Left lung (tissue), 10 donors: Measurements from ENCODE around the gene MTHFD1L. TPM values are rescaled to one million over a fixed set of nuclear protein-coding genes. Genes with fewer than 3 reads are reported as not detected.

Experiments
- ATAC-seq: fragments of 200-7000 bp; cut with Tn5 transposase; one replicate; pipeline ENCODE4 v1.9.1; 2020; ENCODE audit warnings: moderate library complexity
- DNase-seq, 4 donors: peaks; one replicate each; pipeline ENCODE4 v3.0.0-alpha.2; 2013 to 2020
- H3K27ac ChIP-seq, 2 donors: fragments of 200-600 bp; sonication (generic) in 1 of 2; one replicate each; pipeline versions ENCODE4 v1.5.0 to v1.8.0; 2020 to 2021
- H3K27me3 ChIP-seq, 2 donors: fragments of 200-600 bp; sonication (generic) in 1 of 2; one replicate each; pipeline versions ENCODE4 v1.5.0 to v1.8.0; 2020 to 2021
- H3K36me3 ChIP-seq, 2 donors: fragments of 200-600 bp; sonication (generic) in 1 of 2; one replicate each; pipeline versions ENCODE4 v1.5.0 to v1.8.0; 2020 to 2021
- H3K4me1 ChIP-seq, 2 donors: fragments of 200-600 bp; one replicate each; pipeline ENCODE4 v1.8.0; 2021
- H3K4me3 ChIP-seq, 2 donors: fragments of 200-600 bp; sonication (generic) in 1 of 2; one replicate each; pipeline versions ENCODE4 v1.5.0 to v1.8.0; 2020 to 2021; ENCODE audit warnings: mild to moderate bottlenecking in 1 of 2
- H3K9me3 ChIP-seq, 2 donors: fragments of 200-600 bp; sonication (generic) in 1 of 2; one replicate each; pipeline versions ENCODE4 v1.5.0 to v1.8.0; 2020 to 2021
- intact Hi-C, 2 donors: fragments of 100-400 bp; cut with DNase I; formaldehyde crosslinking; loops; one replicate each; pipeline versions ENCODE4 v1.11.2 to v1.14.2; 2022
- polyA plus RNA-seq, 6 donors: library from polyadenylated mRNA; unstranded; fragments of 120-200 nt; gene quantifications; one replicate each; pipeline ENCODE4 v1.2.1, GENCODE V29; 2013; ENCODE audit not compliant: insufficient read length in 6 of 6
- total RNA-seq, 2 donors: library from RNA; stranded (reverse); fragmentation: NEBNext Ultra II Directional; extraction: Animal tissue kit (Norgen Biotek cat#: 25700); gene quantifications; one replicate each; pipeline ENCODE4 v1.2.1, GENCODE V29; 2021
- TF ChIP-seq, protein P1 (sequence below), 2 donors: fragments of 200-600 bp; sonication (generic) in 1 of 2; IDR thresholded peaks; one replicate each; pipeline versions ENCODE4 v1.5.0 to v1.8.0; 2021; ENCODE audit warnings: antibody characterized with exemption in 2 of 2
- donor health status: DM: no; HTN: yes; CAD: no.
- donor health status: DM: no; HTN: no; CAD: no.

Gene MTHFD1L
- total and polyA plus RNA-seq, 8 donors: 11.9 to 38.2 (median 16.0) TPM

DNA sequence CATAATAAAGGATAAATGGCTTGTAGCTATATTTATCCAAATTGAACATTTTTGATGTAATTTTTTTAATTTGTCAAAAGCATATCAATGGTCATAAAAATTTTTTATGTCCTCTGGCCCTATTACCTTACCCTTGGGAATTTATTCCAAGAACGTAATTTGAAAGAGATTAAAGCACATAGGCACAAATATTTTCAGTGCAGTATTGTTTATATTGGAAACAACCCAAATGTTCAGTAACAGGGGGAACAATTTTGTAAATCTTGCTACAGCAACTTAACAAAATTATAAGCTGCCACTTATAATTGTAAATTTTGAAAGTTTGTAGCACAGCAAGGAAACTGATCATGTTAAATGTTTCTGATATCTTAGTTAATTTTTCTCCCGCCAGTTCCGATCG, 142.4 kb downstream of the MTHFD1L start:
- H3K4me3 ChIP-seq: no peak overlapping the region
- peaks cover 8 to 23% of the 10 kb centered on the region in 2 donors for H3K4me1 ChIP-seq
- TF ChIP-seq, protein P1, sequence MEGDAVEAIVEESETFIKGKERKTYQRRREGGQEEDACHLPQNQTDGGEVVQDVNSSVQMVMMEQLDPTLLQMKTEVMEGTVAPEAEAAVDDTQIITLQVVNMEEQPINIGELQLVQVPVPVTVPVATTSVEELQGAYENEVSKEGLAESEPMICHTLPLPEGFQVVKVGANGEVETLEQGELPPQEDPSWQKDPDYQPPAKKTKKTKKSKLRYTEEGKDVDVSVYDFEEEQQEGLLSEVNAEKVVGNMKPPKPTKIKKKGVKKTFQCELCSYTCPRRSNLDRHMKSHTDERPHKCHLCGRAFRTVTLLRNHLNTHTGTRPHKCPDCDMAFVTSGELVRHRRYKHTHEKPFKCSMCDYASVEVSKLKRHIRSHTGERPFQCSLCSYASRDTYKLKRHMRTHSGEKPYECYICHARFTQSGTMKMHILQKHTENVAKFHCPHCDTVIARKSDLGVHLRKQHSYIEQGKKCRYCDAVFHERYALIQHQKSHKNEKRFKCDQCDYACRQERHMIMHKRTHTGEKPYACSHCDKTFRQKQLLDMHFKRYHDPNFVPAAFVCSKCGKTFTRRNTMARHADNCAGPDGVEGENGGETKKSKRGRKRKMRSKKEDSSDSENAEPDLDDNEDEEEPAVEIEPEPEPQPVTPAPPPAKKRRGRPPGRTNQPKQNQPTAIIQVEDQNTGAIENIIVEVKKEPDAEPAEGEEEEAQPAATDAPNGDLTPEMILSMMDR (IDR thresholded peaks at IDR 0.05): no peak
- no peaks in the 10 kb centered on the region for H3K27me3 ChIP-seq
- ATAC-seq (no peak), DNase-seq (no peak)
- intact Hi-C loops: loop anchor here in 1 of 2 donors (5.0 to 10.0 kb wide), 2 partner anchors 113 to 314 kb away; no protein-coding TSS in a partner anchor
- no peaks in the 10 kb centered on the region for H3K9me3 ChIP-seq
- no peaks in the 10 kb centered on the region for H3K36me3 ChIP-seq
- no peak overlapping the region for H3K27ac ChIP-seq

DNA sequence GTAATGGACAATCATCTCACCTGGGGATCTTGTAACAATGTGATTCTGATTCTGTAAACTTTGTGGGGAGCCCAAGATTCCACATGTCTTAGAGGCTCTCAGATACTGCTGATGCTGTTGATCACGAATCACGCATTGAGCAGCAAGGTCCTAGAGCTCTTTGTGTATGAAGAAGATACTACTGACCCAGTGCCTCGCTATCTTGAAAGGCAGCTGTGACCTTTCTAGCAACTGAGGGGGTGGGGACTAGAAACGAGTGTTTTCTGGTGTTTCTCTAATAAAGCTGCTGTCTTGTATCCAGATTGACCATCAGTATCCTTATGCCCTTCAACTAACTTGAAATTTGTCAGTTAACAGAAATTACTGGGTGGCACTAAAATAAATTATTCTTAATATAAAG, 142.9 kb downstream of the MTHFD1L start:
- no peak overlapping the region for H3K4me3 ChIP-seq
- no peak for DNase-seq
- peaks cover 8 to 23% of the 10 kb centered on the region in 2 donors for H3K4me1 ChIP-seq
- H3K9me3 ChIP-seq: no peaks in the 10 kb centered on the region
- no peak overlapping the region for H3K27ac ChIP-seq
- no peak for ATAC-seq
- intact Hi-C loops: loop anchor here in 1 of 2 donors (5.0 to 10.0 kb wide), 2 partner anchors 114 to 314 kb away; no protein-coding TSS in a partner anchor
- no peaks in the 10 kb centered on the region for H3K27me3 ChIP-seq
- TF ChIP-seq, protein P1 (IDR thresholded peaks at IDR 0.05): no peak
- no peaks in the 10 kb centered on the region for H3K36me3 ChIP-seq

DNA sequence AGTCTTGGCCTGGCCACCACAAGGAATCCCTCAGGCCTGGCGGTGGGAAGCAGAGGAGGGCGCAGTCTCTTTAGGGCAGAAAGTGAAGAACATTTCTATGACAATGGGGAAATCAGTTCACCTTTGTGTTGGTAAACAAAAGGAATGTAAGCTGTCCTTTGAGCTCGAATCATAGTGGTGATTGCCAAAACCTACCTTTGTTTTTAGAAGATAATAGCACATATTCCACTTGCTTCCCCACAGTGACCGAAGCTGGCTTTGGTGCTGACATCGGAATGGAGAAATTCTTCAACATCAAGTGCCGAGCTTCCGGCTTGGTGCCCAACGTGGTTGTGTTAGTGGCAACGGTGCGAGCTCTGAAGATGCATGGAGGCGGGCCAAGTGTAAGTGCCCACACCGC, 144.1 kb downstream of the MTHFD1L start:
- TF ChIP-seq, protein P1 (IDR thresholded peaks at IDR 0.05): no peak
- H3K27ac ChIP-seq: no peak overlapping the region
- H3K27me3 ChIP-seq: no peaks in the 10 kb centered on the region
- H3K4me1 ChIP-seq: peaks cover 6 to 19% of the 10 kb centered on the region in 2 donors
- intact Hi-C loops: loop anchor here in 1 of 2 donors (5.0 to 10.0 kb wide), 2 partner anchors 115 to 313 kb away; no protein-coding TSS in a partner anchor
- H3K36me3 ChIP-seq: no peaks in the 10 kb centered on the region
- ATAC-seq: no peak
- H3K4me3 ChIP-seq: no peak overlapping the region
- H3K9me3 ChIP-seq: no peaks in the 10 kb centered on the region
- DNase-seq: no peak

DNA sequence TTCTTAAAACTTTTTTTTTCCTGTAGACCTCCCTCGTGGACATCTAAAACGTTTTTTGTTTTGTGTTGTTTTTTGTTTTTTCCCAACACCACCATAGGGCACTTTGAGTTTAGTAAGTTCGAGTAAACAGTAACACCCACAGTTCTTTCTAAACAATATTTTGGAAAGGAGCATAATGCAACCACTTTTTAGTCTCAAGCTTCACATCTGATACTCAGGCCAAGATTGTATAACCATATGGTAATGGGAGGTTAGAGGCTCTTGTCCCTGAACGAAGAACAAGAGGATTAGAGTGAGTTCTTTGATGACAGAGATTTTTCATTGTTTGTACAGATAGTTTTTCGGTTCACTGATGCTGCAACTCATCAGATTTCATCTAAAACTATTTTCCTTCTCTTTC, 144.6 kb downstream of the MTHFD1L start:
- Histone ChIP-seq H3K27me3 (no peaks in the 10 kb centered on the region), H3K36me3 (no peaks in the 10 kb centered on the region), H3K9me3 (no peaks in the 10 kb centered on the region), H3K4me1 (peaks cover 1 to 17% of the 10 kb centered on the region in 2 donors), H3K27ac (no peak overlapping the region), H3K4me3 (no peak overlapping the region)
- intact Hi-C loops: no loop called here
- DNase-seq (no peak), ATAC-seq (no peak)
- TF ChIP-seq, protein P1 (IDR thresholded peaks at IDR 0.05): no peak

DNA sequence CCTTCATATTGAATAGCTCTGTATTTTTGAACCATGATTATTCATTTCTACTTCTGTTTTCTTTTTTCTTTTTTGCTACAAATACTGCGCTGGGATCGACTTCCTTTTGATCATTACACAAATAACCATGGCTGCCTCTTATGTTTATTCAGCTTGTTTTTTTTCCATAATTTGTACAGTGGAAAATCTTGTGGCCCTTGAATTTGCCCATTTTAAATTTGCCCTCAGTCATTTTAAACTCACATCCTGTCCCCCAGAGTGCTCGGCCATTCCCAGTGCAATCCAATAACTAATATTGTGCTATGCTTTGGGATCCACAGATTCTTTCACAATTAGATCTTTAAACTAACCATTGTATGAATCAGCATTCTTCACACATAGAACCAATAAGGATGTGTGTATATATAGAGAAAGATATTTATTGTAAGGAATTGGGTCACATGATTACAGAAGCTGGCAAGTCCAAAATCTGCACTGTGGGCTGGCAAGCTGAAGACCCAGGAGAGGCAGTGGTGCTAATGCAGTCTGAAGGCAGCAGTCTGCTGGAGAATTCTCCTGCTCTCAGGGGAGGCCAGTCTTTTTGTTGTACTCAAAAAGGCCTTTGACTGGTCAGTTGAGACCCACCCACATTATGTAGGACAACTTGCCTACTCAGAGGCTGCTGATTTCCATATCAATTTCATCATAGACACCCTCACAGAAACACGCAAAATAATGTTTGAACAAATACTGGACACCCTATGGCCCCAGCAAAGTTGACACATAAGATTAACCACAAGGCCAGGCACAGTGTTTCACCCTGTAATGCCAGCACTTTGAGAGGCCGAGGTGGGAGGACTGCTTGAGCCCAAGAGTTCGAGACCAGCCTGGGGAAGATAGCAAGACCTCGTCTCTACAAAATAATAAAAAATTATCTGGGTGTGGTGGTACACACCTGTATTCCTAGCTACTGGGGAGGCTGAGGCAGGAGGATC, 147.1 kb downstream of the MTHFD1L start:
- DNase-seq (no peak), ATAC-seq (no peak)
- peaks cover 0 to 6% of the 10 kb centered on the region in 2 donors for H3K4me1 ChIP-seq
- H3K27ac ChIP-seq: no peak overlapping the region
- H3K36me3 ChIP-seq: peaks cover 0 to 19% of the 10 kb centered on the region in 2 donors
- no peak overlapping the region for H3K4me3 ChIP-seq
- no peaks in the 10 kb centered on the region for H3K27me3 ChIP-seq
- intact Hi-C loops: no loop called here
- TF ChIP-seq, protein P1 (IDR thresholded peaks at IDR 0.05): no peak
- H3K9me3 ChIP-seq: no peaks in the 10 kb centered on the region
